ENCODE results near the gene NEDD4L.

DNA sequence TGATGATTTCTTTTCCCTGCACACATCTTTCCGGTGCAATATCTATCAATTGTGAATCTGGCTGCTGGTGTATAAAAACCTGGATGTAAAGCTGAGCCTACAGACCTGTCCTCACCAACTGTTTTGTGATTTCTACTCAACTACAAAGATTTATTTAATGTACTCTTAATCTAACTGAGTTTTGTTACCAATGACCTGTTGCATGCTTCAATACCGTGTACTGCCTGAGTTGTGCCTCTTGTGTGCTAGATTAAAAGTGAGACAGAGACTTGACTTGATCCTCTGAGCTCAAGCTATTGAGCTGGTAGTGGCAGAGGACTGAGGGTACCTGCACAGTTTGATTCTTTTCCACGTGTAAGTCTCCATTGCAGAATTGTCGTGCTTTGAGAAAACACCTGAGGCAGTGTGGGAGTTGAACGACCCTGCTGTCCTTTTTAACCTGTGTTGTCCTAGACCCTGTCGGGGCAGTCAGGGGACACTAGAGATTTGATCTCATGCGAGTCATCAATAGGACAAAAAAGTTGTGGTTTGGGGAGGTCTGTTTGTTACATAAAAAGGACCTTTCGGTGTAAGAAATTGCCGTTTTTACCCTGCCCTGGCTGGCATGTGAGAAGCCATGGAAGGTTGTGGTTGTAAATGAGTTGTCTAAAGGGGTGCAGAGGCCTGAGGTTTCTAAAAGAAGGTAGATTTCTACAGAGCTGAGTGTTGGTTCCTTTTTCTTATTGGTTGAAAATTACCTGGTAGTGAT, 353.5 kb downstream of the NEDD4L start:
- TF ChIP-seq, protein P1, sequence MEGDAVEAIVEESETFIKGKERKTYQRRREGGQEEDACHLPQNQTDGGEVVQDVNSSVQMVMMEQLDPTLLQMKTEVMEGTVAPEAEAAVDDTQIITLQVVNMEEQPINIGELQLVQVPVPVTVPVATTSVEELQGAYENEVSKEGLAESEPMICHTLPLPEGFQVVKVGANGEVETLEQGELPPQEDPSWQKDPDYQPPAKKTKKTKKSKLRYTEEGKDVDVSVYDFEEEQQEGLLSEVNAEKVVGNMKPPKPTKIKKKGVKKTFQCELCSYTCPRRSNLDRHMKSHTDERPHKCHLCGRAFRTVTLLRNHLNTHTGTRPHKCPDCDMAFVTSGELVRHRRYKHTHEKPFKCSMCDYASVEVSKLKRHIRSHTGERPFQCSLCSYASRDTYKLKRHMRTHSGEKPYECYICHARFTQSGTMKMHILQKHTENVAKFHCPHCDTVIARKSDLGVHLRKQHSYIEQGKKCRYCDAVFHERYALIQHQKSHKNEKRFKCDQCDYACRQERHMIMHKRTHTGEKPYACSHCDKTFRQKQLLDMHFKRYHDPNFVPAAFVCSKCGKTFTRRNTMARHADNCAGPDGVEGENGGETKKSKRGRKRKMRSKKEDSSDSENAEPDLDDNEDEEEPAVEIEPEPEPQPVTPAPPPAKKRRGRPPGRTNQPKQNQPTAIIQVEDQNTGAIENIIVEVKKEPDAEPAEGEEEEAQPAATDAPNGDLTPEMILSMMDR (IDR thresholded peaks at IDR 0.05; ENCODE audit: insufficient read depth, low read length, poor library complexity, severe bottlenecking) = no peak
- TF ChIP-seq EZH2phosphoT487 (conservative IDR thresholded peaks at IDR 0.05; ENCODE audit: low read length) = no peak
